EH (cell line): Measurements from ENCODE around the gene CELF1.

ENCODE experiments used
- DNase-seq: peaks from one replicate; pipeline ENCODE4 v3.0.0-alpha.2; 2015; ENCODE audit warnings: low read depth

Gene CELF1

GRCh38 chr11:47509077-47509536 lies 43.8 kb downstream of the CELF1 start:
- no peak for DNase-seq

- DNase-seq: no peak
Measured at GRCh38 chr11:47508240-47508957, 44.5 kb downstream of the CELF1 start.

GRCh38 chr11:47507563-47508239 lies 45.2 kb downstream of the CELF1 start:
- DNase-seq: no peak

- peak; percentile 74 for DNase-seq
Measured at GRCh38 chr11:47506795-47507562, 46.0 kb downstream of the CELF1 start.

DNA sequence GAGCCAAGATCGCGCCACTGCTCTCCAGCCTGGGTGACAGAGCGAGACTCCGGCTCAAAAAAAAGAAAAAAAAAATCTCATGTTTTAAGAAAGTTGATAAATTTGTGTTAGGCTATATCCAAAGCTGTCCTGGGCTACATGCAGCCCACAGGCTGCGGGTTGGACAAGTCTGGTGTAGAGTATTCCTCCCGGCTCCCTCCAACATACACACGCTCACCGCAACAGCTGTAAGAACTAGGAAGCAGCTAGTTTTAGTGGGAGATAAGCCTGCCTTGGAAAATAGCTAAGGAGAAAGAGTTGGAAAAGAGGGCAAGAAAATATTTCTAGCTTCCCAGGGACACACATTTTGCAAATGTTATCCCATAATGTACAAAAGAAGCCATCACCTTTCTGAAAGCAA lies 46.6 kb downstream of the CELF1 start:
- DNase-seq: no peak

DNA sequence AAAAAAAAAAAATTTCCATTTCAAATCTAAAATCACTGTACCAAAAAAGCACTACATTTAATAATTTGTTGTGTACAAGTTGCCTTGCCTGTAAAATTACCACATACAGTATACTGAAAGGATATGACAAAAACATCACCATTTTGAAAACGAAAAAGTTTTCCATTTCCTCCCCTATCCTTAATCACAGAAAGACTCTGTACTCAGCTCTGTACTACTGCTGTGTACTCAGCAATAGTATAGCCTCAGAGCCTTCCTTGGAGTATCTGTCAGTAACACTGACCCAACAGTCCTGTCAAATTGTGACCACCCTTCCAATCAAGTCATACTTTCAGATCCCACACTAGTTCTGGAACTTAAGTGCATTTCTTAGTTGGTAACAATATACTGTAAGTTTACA lies 48.0 kb downstream of the CELF1 start:
- no peak for DNase-seq

DNA sequence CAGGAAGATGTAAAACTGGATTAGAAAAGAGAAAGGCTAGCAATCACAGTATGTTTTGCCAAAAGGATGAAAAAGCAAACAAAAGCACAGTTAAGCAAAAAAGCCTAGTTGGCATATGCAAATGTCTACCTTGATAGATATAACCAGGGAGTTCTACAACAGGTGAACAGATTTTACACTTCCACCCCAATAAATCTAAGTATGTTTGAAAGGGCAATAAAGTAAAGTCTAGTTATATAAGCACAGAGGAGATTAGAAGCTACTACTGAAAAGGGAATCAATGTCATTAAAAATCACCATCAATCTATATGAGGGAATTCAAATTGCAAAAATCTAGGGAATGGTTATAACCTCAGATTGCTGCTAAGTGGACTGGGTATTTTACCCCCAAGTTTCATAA lies 49.7 kb downstream of the CELF1 start:
- no peak for DNase-seq

GRCh38 chr11:47502767-47503166 lies 50.2 kb downstream of the CELF1 start:
- no peak for DNase-seq

DNA sequence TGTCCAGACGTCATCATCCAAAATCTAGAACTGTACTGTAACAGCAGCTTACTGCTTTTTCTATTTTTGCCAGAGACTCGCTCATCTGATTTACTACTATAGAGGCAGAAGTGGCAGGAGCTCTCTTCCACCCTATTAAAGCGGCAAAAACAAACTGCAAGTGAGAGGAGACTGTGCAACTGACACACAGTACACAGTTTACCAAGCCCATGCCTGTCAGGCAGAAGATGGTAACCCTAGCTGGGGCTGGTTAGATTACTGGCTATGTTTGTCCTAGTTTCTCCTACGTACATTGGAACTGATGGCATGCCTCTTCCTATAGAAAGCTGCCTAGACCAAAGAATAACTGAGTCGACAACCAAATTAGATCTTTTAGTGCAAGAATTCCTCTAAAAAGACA lies 51.8 kb downstream of the CELF1 start:
- DNase-seq: no peak

- DNase-seq: no peak
Measured at GRCh38 chr11:47500121-47500520, 52.8 kb downstream of the CELF1 start.

DNA sequence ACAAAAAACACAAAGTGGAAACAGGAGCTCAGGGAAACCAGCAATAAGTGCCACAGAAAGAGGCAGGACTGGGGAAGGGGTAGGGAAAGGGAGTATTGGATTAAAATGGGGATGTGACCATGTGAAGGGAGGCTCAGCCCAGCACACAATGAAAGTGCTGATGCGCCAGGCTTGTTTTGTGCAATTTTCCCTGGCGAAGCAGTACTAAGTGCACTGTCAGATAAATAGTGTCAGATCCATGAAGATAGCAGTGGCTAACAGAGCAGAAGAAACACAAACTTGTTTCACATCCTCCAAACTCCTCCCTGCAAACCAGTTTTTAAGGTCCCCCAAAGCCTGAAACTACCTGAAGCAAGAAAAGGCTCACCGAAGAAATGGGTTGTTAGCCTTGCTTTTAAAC lies 53.3 kb downstream of the CELF1 start:
- no peak for DNase-seq

GRCh38 chr11:47499161-47499560 lies 53.8 kb downstream of the CELF1 start:
- DNase-seq: no peak

- DNase-seq: no peak
Measured at GRCh38 chr11:47498584-47499152, 54.3 kb downstream of the CELF1 start.

DNA sequence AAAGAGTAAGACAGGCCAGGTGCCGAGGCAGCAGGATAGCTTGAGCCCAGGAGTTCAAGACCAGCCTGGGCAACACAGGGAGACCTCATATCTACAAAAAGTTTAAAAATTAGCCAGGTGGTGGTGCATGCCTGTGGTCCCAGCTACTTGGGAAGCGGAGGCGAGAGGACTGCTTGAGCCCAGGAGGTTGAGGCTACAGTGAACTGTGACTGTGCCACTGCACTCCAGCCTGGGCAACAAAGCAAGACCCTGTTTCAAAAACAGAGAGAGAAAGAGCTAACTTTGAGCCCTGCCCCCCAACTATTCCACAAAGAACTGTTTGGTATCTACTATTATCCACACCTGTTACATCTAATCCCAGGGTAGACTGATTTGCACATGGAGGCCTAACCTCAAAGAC lies 54.8 kb downstream of the CELF1 start:
- no peak for DNase-seq

- DNase-seq: no peak
Measured at GRCh38 chr11:47496808-47497207, 56.1 kb downstream of the CELF1 start.

DNA sequence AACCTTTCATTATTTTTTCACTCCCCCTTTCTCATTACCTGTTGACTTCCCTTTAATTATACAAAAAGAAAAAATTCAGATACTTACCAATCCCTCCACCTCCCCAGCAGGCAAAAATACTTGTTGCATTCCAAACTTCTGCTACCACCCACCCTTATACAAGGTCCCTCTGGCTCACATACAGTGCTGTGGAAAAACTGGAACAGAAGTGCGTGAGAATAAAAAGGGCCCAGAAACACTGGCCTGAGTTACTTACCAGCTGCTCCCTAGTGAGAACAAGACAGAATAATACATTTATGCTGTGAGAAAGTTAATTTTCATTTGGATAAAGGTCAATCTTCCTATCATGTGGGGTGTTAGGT lies 57.1 kb downstream of the CELF1 start:
- DNase-seq: no peak

GRCh38 chr11:47495011-47495855 lies 57.7 kb downstream of the CELF1 start:
- DNase-seq: peak; percentile 75

DNA sequence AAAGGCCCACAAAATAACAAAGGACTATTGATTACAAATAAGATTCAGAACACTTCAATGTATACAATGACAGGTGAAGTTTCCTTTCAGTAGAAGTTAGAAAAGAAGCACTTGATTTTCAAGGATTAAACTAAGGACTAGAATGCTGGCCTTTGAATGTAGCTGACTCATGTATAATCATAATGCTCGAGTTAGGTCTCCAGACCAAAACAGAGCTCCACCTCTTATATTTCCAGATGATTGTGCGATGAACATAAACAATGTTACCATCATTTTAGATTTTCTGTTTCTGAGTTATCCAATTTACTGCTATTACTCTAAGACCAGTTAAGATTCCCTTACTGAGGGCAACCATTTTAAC lies 63.6 kb downstream of the CELF1 start:
- no peak for DNase-seq

- DNase-seq: no peak
Measured at GRCh38 chr11:47488674-47489394, 64.1 kb downstream of the CELF1 start.

DNA sequence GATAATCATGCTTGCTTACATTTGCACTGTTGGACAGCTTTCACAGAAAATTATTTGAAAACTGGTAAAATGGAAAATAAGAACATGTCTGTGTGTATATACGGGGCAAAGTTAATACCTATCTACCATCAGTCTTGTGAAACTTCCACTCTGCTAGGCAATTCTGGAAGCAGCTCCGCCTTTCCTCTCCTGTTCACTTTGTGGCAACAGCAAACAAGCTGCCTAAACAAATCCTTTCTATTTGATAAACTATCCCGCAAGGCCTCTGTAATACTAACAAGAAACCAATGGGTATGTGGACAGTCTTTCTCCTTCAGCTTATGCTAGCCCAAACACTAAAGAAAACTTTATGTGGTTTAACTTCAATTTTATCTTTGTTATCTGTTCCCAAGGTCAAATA lies 64.8 kb downstream of the CELF1 start:
- DNase-seq: no peak

- no peak for DNase-seq
Measured at GRCh38 chr11:47487421-47487820, 65.5 kb downstream of the CELF1 start.
